A673 (cell line): ENCODE measurements around the gene NLRP1. TPM values are rescaled to one million over a fixed set of nuclear protein-coding genes. Genes with fewer than 3 reads are reported as not detected.

Experiments used
- BruUV-seq: library from RNA; stranded (reverse); fragments of 400-500 nt; replicated peaks from 2 replicates; lab custom pipeline; 2021; lab: Mats Ljungman, UMichigan
- CTCF ChIA-PET: fragments of 300-600 bp; sonication (Branson Sonifier 250); formaldehyde crosslinking; loops from one replicate; lab custom pipeline; 2022; ENCODE audit warnings: antibody characterized with exemption; lab: Charles Lee
- POLR2A ChIA-PET: fragments of 300-600 bp; sonication (Branson Sonifier 250); formaldehyde crosslinking; loops from one replicate; lab custom pipeline; 2022; ENCODE audit warnings: antibody characterized with exemption; ENCODE audit not compliant: low non-redundant PET; lab: Charles Lee
- DNase-seq: peaks from one replicate; pipeline ENCODE4 v3.0.0-alpha.2; 2015; ENCODE audit warnings: low spot score
- H3K27ac ChIP-seq: fragments of 200-600 bp; sonication (generic); 2 replicates; pipeline ENCODE4 v1.5.1; 2016; ENCODE audit warnings: mixed run types, low read depth, mild to moderate bottlenecking, mixed read lengths, antibody characterized with exemption, low read length; ENCODE audit not compliant: poor library complexity, severe bottlenecking
- H3K27me3 ChIP-seq: fragments of 200-600 bp; sonication (generic); replicated peaks from 2 replicates; pipeline ENCODE4 v1.6.1; 2017; ENCODE audit warnings: mixed run types, low read depth, mild to moderate bottlenecking, mixed read lengths, antibody characterized with exemption, low read length; ENCODE audit not compliant: insufficient read depth, poor library complexity
- H3K36me3 ChIP-seq: fragments of 200-600 bp; sonication (generic); 2 replicates; pipeline ENCODE4 v1.6.1; 2016; ENCODE audit warnings: mixed run types, mild to moderate bottlenecking, mixed read lengths, antibody characterized with exemption, low read length; ENCODE audit not compliant: insufficient read depth, poor library complexity, severe bottlenecking
- H3K4me1 ChIP-seq: fragments of 200-600 bp; sonication (generic); 2 replicates; pipeline ENCODE4 v1.6.1; 2017; ENCODE audit warnings: mixed run types, mild to moderate bottlenecking, mixed read lengths, antibody characterized with exemption, low read length; ENCODE audit not compliant: insufficient read depth, poor library complexity, severe bottlenecking
- H3K4me3 ChIP-seq: fragments of 200-600 bp; sonication (generic); 2 replicates; pipeline ENCODE4 v1.5.1; 2016; ENCODE audit warnings: low read depth, mixed run types, mild to moderate bottlenecking, mixed read lengths, low read length; ENCODE audit not compliant: poor library complexity, severe bottlenecking
- H3K9me3 ChIP-seq: fragments of 200-600 bp; sonication (generic); 2 replicates; pipeline ENCODE4 v1.6.1; 2016; ENCODE audit warnings: mixed run types, low read depth, mild to moderate bottlenecking, mixed read lengths, antibody characterized with exemption, low read length; ENCODE audit not compliant: poor library complexity, severe bottlenecking
- CTCF ChIP-seq: fragments of 300-800, 200-600 bp; sonication (generic); conservative IDR thresholded peaks from 2 replicates; pipeline ENCODE4 v1.5.1; 2017; ENCODE audit warnings: low read depth, mild to moderate bottlenecking, antibody characterized with exemption, low read length, moderate library complexity, mixed read lengths
- EZH2 ChIP-seq: fragments of 200-600 bp; sonication (generic); IDR thresholded peaks from 2 replicates; pipeline ENCODE4 v1.6.1; 2017; ENCODE audit warnings: borderline replicate concordance, low read depth, mild to moderate bottlenecking, mixed read lengths, antibody characterized with exemption, low read length; ENCODE audit not compliant: poor library complexity, severe bottlenecking
- intact Hi-C: fragments of 100-400 bp; cut with micrococcal nuclease; formaldehyde crosslinking; loops from one replicate; pipeline ENCODE4 v1.10.0; 2022; ENCODE audit not compliant: unreplicated experiment
- total RNA-seq: library from RNA; stranded (reverse); gene quantifications from 2 replicates; pipeline ENCODE4 v1.2.3, GENCODE V29; 2021

The NLRP1 gene
- total RNA-seq, 1 experiment from 2014 or later: 5.2 TPM

GRCh38 chr17:5532581-5532980 is 51.7 kb downstream of the NLRP1 start:
- TF ChIP-seq CTCF (no peak), EZH2 (no peak)
- Histone ChIP-seq H3K27me3 (no peaks in the 10 kb centered on the region), H3K9me3 (no peaks in the 10 kb centered on the region), H3K4me3 (no peak overlapping the region), H3K4me1 (no peaks in the 10 kb centered on the region), H3K27ac (no peak overlapping the region), H3K36me3 (no peaks in the 10 kb centered on the region)
- CTCF ChIA-PET: no interaction called here
- no TSS peak for BruUV-seq
- DNase-seq: no peak
- intact Hi-C loops: no loop called here
- POLR2A ChIA-PET: no interaction called here

- Histone ChIP-seq H3K4me3 (no peak overlapping the region), H3K36me3 (no peaks in the 10 kb centered on the region), H3K4me1 (no peaks in the 10 kb centered on the region), H3K27ac (no peak overlapping the region), H3K9me3 (no peaks in the 10 kb centered on the region), H3K27me3 (no peaks in the 10 kb centered on the region)
- no TSS peak for BruUV-seq
- ChIA-PET POLR2A (no interaction called here), CTCF (no interaction called here)
- TF ChIP-seq EZH2 (no peak), CTCF (no peak)
- no peak for DNase-seq
- intact Hi-C loops: no loop called here
Observed at GRCh38 chr17:5531085-5531418, 53.3 kb downstream of the NLRP1 start.

GRCh38 chr17:5530265-5531084 is 53.8 kb downstream of the NLRP1 start:
- no peak for DNase-seq
- H3K4me1 ChIP-seq: no peaks in the 10 kb centered on the region
- TF ChIP-seq CTCF (no peak), EZH2 (no peak)
- H3K27me3 ChIP-seq: no peaks in the 10 kb centered on the region
- intact Hi-C loops: no loop called here
- BruUV-seq: no TSS peak
- H3K27ac ChIP-seq: no peak overlapping the region
- H3K9me3 ChIP-seq: no peaks in the 10 kb centered on the region
- POLR2A ChIA-PET: no interaction called here
- CTCF ChIA-PET: no interaction called here
- no peak overlapping the region for H3K4me3 ChIP-seq
- no peaks in the 10 kb centered on the region for H3K36me3 ChIP-seq
